Activated CD8-positive, alpha-beta memory T cell treated with anti-CD3 and anti-CD28 coated beads for 48 hours (primary cell): ENCODE measurements around the gene SPCS1.

Experiments
- DNase-seq, 3 experiments: peaks; one replicate each; pipeline ENCODE4 v3.0.0-alpha.2; 2020; ENCODE audit warnings: low read depth in 2 of 3, low spot score in 2 of 3

The SPCS1 gene

GRCh38 chr3:52730681-52731080 lies 24.8 kb downstream of the SPCS1 start:
- DNase-seq = no peak

- DNase-seq = no peak
Measured at GRCh38 chr3:52731590-52731989, 25.7 kb downstream of the SPCS1 start.

- DNase-seq = no peak
Measured at GRCh38 chr3:52733256-52733891, 27.5 kb downstream of the SPCS1 start.

GRCh38 chr3:52739730-52740129 lies 33.8 kb downstream of the SPCS1 start:
- no peak for DNase-seq

GRCh38 chr3:52742418-52743041 lies 36.6 kb downstream of the SPCS1 start:
- no peak for DNase-seq

- DNase-seq = no peak
Measured at GRCh38 chr3:52743152-52743551, 37.2 kb downstream of the SPCS1 start.

- no peak for DNase-seq
Measured at GRCh38 chr3:52743721-52744120, 37.8 kb downstream of the SPCS1 start.

GRCh38 chr3:52752045-52752660 lies 46.2 kb downstream of the SPCS1 start:
- no peak for DNase-seq

- DNase-seq = no peak
Measured at GRCh38 chr3:52754373-52754772, 48.5 kb downstream of the SPCS1 start.

GRCh38 chr3:52756141-52756540 lies 50.2 kb downstream of the SPCS1 start:
- no peak for DNase-seq
